ENCODE measurements around the gene PLXNA2.

Gene PLXNA2

GRCh38 chr1:208221291-208221622 lies 22.9 kb downstream of the PLXNA2 start:
- DNase-seq (ENCODE audit: low spot score): no peak

GRCh38 chr1:208219659-208220282 lies 24.4 kb downstream of the PLXNA2 start:
- no peak for DNase-seq (ENCODE audit: low spot score)

GRCh38 chr1:208219098-208219658 lies 25.0 kb downstream of the PLXNA2 start:
- DNase-seq (ENCODE audit: low spot score): no peak

GRCh38 chr1:208218237-208219097 lies 25.7 kb downstream of the PLXNA2 start:
- DNase-seq (ENCODE audit: low spot score): no peak

GRCh38 chr1:208217781-208218180 lies 26.4 kb downstream of the PLXNA2 start:
- DNase-seq (ENCODE audit: low spot score): no peak

GRCh38 chr1:208216806-208217205 lies 27.4 kb downstream of the PLXNA2 start:
- DNase-seq (ENCODE audit: low spot score): no peak

- DNase-seq (ENCODE audit: low spot score): no peak
These were observed 28.1 kb downstream of the PLXNA2 start for GRCh38 chr1:208216062-208216461.

- DNase-seq (ENCODE audit: low spot score): no peak
These were observed 28.8 kb downstream of the PLXNA2 start for GRCh38 chr1:208215393-208215792.

- no peak for DNase-seq (ENCODE audit: low spot score)
These were observed 30.4 kb downstream of the PLXNA2 start for GRCh38 chr1:208213786-208214185.

GRCh38 chr1:208212893-208213292 lies 31.3 kb downstream of the PLXNA2 start:
- no peak for DNase-seq (ENCODE audit: low spot score)

- no peak for DNase-seq (ENCODE audit: low spot score)
These were observed 32.0 kb downstream of the PLXNA2 start for GRCh38 chr1:208211921-208212843.

- no peak for DNase-seq (ENCODE audit: low spot score)
These were observed 34.1 kb downstream of the PLXNA2 start for GRCh38 chr1:208209896-208210589.

GRCh38 chr1:208209286-208209685 lies 34.9 kb downstream of the PLXNA2 start:
- no peak for DNase-seq (ENCODE audit: low spot score)

GRCh38 chr1:208208132-208208487 lies 36.1 kb downstream of the PLXNA2 start:
- DNase-seq (ENCODE audit: low spot score): no peak

- no peak for DNase-seq (ENCODE audit: low spot score)
These were observed 36.6 kb downstream of the PLXNA2 start for GRCh38 chr1:208207388-208208131.

GRCh38 chr1:208206092-208206698 lies 38.0 kb downstream of the PLXNA2 start:
- DNase-seq (ENCODE audit: low spot score): no peak

- no peak for DNase-seq (ENCODE audit: low spot score)
These were observed 38.8 kb downstream of the PLXNA2 start for GRCh38 chr1:208205216-208206013.

- DNase-seq (ENCODE audit: low spot score): no peak
These were observed 39.4 kb downstream of the PLXNA2 start for GRCh38 chr1:208204779-208205178.

- DNase-seq (ENCODE audit: low spot score): no peak
These were observed 40.2 kb downstream of the PLXNA2 start for GRCh38 chr1:208203848-208204609.

Measured in NAMALWA (cell line).